ENCODE measurements around the gene ANKK1. TPM values are rescaled to one million over a fixed set of nuclear protein-coding genes. Genes with fewer than 3 reads are reported as not detected.

ANKK1 gene
- total and polyA plus RNA-seq, 9 of the 15 experiments (the other 6 are each of a cell fraction or from before 2014, with no cell fraction given): not detected

DNA sequence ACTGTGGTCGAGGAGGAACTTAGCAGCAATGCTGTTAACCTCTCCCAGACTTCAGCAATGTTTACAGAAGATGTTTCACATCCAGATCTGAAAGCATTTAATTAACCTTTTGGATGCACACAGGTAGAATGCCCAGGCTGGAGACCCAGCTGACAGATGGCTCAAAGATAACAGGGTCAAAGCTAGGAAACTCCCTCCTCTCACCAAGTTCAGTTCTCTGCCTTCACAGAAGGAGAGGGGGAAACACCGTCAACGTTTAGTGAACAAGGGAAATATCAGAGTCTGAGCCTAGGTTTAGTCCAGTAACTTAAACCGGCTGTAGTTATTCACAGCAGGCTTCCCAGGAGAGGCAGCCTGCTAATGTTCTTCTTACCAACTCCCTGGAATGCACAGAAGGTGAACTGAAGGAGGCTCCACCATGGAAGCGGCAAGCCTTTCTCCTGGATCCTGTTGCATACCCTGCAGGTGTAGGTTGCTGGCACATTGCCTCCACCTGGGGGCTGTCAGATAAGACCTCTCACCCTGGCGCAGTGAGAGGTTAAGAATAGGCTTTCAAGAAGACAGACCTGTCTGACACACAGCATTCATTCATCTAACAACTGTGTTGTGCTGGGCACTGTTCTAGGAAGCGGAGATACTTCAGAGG, 23.5 kb upstream of the ANKK1 start:
- BruUV-seq (replicated peaks): no TSS peak
- DNase-seq (ENCODE audit: extremely low read depth in 1 of 4, low spot score in 3 of 4) (no peak), FAIRE-seq (no peak), ATAC-seq (no peak)
- no peaks in the 10 kb centered on the region for H3K4me1 ChIP-seq (replicated peaks in 1 of 2; ENCODE audit: control insufficient read depth in 2 of 2, insufficient read depth in 2 of 2, low read length in 2 of 2)
- POLR2A ChIA-PET: interaction anchor here (0.7 to 1.0 kb wide), 2 partner anchors 8 to 19 kb away, joined by 3 read pairs; no protein-coding TSS in a partner anchor
- H4K20me1 ChIP-seq (replicated peaks; ENCODE audit: control insufficient read depth, insufficient read depth, low read length): no peaks in the 10 kb centered on the region
- H3K27me3 ChIP-seq (ENCODE audit: control insufficient read depth in 2 of 2, insufficient read depth in 2 of 2, low read length in 2 of 2): peaks cover 0 to 25% of the 10 kb centered on the region in 2 experiments; a peak in 2 of 5 replicates
- no peak overlapping the region for H2AFZ ChIP-seq (ENCODE audit: low read depth, low read length)
- intact Hi-C loops (cut with micrococcal nuclease): no loop called here
- in situ Hi-C loops (cut with MboI): no loop called here
- no peak overlapping the region for H3K4me2 ChIP-seq (ENCODE audit: insufficient read depth, low read length)
- CTCF ChIA-PET (ENCODE audit: low intra/inter-chr PET ratio): no interaction called here
- no peak overlapping the region for H3K4me3 ChIP-seq
- no peak overlapping the region for H3K9ac ChIP-seq (ENCODE audit: insufficient read depth in 1 of 2, low read depth in 2 of 2, low read length in 2 of 2)
- TF ChIP-seq ASH1L (IDR thresholded peaks at IDR 0.05; ENCODE audit: borderline replicate concordance, low read depth, partially characterized antibody): no peak
- TF ChIP-seq HNRNPUL1 (IDR thresholded peaks at IDR 0.05; ENCODE audit: low read length): no peak
- TF ChIP-seq ZNF121 (CRISPR knock-in tag; conservative IDR thresholded peaks at IDR 0.05): no peak
- TF ChIP-seq SRSF7 (optimal IDR thresholded peaks at IDR 0.05; ENCODE audit: low read depth, low read length): no peak
- TF ChIP-seq BDP1 (IDR thresholded peaks at IDR 0.05; ENCODE audit: insufficient read depth, insufficient read length): no peak
- TF ChIP-seq GTF2F1 (IDR thresholded peaks at IDR 0.05; ENCODE audit: low read depth, low read length): no peak
- no peak for TF ChIP-seq CBX5 (IDR thresholded peaks at IDR 0.05; ENCODE audit: borderline replicate concordance, low read depth)
- no peak for TF ChIP-seq RBBP5 (IDR thresholded peaks at IDR 0.05; ENCODE audit: borderline replicate concordance, insufficient read depth, low read length, poor library complexity, severe bottlenecking)
- H3K27ac ChIP-seq (ENCODE audit: extremely low read depth, low read depth, low read length): no peak overlapping the region
- WGBS (ENCODE audit: insufficient coverage, low coverage, missing lambda C conversion rate): 27% methylated on average over 6 of the region's 7 CpGs
- no peaks in the 10 kb centered on the region for H3K9me1 ChIP-seq (ENCODE audit: control insufficient read depth, insufficient read depth, low read length)
- H3K9me3 ChIP-seq (replicated peaks; ENCODE audit: control insufficient read depth, insufficient read depth, low read depth, low read length): no peaks in the 10 kb centered on the region
- H3K79me2 ChIP-seq (ENCODE audit: control insufficient read depth, insufficient read depth, low read length): no peaks in the 10 kb centered on the region
- no peaks in the 10 kb centered on the region for H3K36me3 ChIP-seq (ENCODE audit: control insufficient read depth, insufficient read depth, low read length)
